Activated naive CD4-positive, alpha-beta T cell (primary cell): ENCODE data around the gene VPS54.
"Not testable (repeated sequence)": the region's sequence is repeated elsewhere in the genome, so short reads cannot be mapped to it uniquely, and the experiment has no call there.

Experiments
- DNase-seq, 4 experiments: peaks; one replicate each; lab custom pipeline; 2025; lab: John Stamatoyannopoulos, UW

VPS54 gene

DNA sequence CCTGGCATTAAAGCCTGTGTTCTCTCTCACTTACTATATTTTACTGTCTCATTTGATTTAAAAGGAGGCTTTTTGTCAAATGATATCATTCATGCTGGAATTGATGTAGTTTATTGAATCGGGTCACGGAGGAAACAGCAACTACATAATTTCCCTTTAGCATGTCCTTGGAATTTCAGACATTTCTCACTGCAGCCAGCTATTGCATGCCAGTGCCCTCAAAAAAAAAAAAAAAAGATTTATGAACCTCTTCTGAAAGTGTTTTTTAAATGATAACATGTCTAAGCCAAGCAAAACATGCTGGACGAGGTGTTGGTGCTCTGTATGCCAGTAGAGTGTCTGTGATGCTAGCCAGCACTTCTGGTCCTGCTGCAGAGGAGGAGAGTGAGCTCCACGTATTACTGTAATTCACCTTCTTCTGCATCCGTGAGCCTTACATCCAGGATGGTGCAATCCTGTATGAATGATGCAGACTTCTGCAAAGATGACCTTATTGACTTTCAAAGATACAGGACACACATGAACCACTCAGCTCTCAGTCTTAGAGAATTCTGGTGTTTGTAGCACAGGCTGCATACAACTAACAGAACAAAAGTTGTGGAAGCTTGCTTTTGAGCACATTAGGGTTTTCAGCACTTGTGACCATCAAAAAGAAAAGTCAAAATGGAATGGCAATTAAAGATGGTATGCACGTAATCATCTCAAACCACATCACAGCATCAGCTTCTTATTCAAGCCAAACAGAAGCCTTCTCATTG is 146.5 kb downstream of the VPS54 start:
- DNase-seq: no peak

DNA sequence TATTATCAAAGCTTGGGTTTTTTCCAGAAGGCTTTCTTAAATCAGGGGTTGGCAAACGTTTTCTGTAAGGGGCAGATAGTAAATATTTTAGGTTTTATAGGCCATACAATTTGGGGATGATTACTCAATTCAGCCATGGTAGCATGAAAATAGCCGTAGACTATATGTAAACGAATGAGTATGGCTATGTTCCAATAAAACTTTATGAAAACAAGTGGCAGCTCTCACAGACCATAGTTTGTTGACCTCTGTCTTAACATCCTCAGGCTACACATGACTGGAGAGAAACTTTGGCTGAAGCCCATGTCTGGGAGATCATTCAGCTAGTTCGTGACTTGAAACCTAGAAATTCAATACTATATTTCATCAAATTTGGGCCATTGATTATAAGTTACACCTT is 147.4 kb downstream of the VPS54 start:
- DNase-seq: no peak

GRCh38 chr2:63870679-63871078 is 148.5 kb downstream of the VPS54 start:
- no peak for DNase-seq

DNA sequence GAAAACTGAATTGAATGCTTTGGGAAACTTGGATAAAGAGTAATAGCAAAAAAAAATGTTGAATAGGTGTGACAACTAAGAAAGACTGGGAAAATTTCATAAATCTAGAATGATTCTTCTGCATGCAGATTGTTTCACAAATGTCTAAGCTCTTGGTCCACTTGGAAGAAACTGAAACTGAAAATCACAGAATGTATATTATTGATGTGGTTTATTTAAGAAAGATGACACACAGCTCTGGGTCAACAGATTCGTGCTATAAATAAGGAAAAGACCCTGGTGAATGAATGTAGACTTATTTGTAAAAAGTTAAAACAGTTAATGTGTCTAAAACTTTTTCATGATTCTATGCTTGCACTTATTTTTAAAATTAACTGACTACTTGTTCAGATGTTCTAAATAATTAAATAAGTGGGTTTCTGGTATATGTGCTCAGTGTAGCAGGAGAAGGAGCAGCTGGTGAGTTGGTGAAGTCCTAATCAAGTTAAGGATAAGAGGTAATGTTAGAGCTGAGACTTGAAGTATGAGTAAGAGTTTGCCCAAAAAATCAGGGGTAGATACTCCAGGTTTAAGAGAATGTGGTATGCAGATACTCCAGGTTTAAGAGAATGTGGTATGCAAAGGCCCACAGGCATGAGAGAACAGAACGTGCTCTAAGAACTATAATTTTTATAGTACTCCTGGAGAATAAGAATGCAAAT is 153.1 kb downstream of the VPS54 start:
- DNase-seq: no peak

DNA sequence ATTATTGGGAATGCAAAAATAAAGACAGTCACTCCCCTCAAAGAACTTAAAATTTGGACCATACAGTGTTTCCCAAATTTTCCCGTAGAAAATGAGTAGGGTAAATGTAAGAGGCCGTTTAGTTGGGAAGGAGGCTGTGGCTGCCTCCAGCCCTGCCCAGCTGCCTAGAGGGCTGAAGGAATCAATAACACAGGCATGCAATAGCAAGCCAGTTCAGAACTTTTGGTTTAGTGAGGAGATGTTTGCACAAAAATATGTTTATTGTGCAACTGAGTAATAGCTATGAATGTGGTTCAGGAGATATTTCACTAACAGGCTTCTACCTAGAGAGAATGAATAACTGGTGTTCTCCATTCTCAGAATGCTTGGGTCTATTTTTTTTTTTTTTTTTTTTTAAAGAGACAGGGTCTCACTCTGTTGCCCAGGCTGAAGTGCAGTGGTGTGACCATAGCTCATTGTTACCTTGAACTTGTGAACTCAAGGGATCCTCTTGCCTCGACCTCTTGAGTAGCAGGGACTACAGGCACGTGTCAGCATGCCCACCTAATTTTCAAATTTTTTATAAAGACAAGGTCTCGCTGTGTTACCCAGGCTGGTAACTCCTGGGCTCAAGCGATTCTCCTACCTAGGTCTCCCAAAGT is 153.9 kb downstream of the VPS54 start:
- no peak for DNase-seq

DNA sequence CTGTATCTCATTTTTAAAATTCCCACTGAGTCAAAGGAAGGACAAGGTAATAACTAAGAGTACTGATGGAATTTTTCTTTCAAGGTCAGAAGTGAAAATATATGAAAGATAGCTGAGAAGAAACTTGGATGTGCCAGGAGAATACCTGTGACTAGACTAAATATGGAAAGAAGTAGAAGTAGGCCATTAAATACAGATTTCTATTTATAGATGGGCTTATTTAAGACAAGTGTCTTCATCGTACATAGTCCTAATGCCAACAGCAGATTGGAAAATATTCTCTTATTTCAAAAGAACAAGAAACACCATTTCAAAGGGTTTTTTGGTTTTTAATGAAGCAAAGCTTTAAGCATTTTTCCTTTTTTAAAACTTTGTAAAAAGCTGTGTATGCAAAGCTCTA is 155.5 kb downstream of the VPS54 start:
- DNase-seq: no peak

DNA sequence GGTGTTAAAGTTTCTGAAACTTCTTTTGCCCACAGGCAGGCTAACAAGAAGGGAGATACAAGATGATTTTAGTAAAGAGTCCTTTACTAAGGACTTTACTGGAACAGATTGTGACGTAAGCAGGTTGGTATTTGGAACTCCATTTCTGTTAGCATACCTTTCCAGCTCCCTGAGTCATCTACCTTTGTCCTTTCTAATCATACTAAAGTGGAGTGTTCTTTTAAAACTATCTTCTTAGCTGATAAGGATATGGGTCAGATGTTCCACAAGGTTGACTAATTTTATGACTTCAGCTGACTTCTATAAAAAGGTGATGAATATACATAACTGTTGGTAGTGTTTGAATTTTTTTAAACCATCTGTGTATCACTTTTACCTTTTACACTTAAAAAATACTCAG is 156.4 kb downstream of the VPS54 start:
- DNase-seq: no peak

DNA sequence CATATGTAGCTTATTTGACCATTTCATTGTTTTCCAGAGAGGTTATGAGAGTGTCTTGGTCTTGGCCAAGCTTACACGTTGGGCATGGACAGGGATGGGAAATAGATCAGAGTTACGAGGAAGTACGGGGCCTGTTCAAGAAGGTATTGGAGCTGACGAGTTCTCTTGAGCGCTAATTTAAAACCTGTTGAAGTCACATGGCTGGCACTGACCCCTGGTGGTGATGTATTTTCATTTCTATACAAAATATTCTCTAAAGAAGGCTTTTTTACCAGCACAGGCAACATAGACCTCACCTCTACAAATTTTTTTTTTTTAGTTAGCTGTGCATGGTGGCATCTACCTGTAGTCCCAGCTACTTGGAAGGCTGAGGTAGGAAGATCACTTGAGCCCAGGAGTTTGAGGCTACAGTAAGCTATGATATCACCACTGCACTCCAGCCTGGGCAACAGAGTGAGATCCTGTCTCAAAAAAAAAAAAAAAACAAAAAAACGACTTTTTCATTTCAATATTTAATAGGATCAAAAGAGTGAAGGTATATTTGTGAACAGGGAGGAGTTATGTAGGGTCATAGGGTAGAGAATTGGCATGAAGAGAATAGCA is 157.9 kb downstream of the VPS54 start:
- DNase-seq: peak in 2 of 4 experiments; percentile 15 to 48

GRCh38 chr2:63858291-63858690 is 160.9 kb downstream of the VPS54 start:
- no peak for DNase-seq

DNA sequence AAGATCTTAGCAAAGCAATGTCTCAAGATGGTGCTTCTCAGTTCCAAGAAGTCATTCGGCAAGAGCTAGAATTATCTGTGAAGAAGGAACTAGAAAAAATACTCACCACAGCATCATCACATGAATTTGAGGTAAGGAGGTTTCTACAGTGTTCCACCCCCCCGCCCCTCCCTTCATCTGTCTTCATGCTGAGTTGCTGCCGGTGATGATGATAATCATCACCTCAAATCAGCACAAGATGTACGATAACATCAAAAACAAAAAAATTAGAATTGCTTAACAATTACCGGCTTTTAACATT is 163.0 kb downstream of the VPS54 start:
- DNase-seq: peak in 2 of 4 experiments; percentile 26 to 51

DNA sequence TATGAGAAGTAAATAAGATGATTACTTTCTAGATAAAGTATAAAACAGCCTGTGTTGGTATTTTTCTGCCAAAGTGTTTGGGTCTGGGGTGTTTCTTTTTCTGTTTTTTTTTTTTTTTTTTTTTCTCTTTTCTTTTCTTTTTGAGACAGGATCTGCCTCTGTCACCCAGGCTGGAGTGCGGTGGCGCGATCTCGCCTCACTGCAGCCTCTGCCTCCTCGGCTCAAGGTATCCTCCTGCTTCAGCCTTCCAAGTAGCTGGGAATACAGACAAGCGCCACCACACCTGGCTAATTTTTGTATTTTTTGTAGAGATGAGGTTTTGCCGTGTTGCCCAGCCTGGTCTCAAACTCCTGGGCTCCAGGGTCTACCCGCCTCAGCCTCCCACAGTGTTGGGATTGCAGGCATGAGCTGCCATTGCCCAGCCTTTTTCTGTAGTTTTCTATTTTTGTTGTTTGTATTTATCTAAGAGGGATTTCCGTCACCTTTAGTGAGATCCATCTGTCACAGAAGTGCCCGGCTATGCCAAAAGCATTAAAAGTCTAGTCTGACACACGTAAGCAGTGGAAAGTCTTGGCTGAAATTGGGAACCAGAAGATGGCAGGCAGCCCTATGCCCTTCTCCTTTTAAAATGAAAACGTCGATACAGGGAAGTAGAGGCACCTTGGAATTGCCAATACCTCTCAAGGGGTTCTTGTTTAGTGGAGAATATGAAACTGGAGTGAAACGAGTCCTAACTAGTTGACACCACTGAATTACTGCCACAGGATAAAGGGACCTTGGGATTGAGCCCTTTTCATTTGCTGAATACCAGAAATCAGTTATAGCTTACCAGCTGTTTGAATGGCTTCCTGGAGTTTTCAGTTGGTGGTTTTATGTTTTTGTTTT is 163.6 kb downstream of the VPS54 start:
- DNase-seq: peak in 1 of 4 experiments; percentile 5

GRCh38 chr2:63853527-63854310 is 165.5 kb downstream of the VPS54 start:
- DNase-seq: no peak

GRCh38 chr2:63851691-63852311 is 167.4 kb downstream of the VPS54 start:
- DNase-seq: no peak

GRCh38 chr2:63850649-63851048 is 168.6 kb downstream of the VPS54 start:
- DNase-seq: no peak

GRCh38 chr2:63850204-63850571 is 169.0 kb downstream of the VPS54 start:
- DNase-seq: no peak

- no peak for DNase-seq
These were observed 169.6 kb downstream of the VPS54 start for GRCh38 chr2:63849381-63850203.

GRCh38 chr2:63847571-63847970 is 171.7 kb downstream of the VPS54 start:
- not testable (repeated sequence) for DNase-seq

DNA sequence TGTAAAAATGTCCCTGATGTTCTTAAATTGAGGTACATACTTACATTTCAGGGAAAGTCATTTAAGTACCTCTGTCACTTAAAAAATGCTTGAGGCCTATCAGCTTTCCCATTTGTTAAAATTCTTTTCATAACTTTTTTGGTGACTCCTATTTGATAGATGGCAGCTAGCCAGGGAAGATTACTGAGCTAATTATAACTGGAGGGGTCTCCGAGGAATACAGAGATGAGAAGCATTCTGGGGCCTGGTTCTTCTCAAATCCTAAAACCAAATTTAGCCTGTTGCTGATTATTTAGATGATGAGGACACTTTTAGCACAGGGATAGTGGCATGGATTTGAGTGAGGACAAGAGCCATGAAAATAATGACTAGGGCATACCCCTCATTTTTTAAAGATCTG is 172.7 kb downstream of the VPS54 start:
- DNase-seq: no peak

- DNase-seq: no peak
These were observed 173.4 kb downstream of the VPS54 start for GRCh38 chr2:63845866-63846265.

DNA sequence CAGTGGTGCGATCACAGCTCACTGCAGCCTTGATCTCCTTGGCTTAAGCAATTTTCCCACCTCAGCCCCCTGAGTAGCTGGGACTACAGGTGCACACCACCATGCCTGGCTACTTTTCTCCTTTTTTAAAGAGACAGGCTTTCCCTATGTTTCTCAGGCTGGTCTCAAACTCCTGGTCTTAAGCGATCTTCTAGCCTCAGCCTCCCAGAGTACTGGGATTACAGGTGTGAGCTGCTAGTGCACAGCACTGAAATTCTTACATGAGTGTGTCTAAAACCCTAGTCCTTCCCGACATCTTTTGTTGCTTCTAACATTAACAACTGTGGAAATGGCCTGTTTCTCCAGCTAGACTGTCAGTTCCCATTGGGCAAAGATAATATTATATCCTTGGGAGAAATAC is 174.6 kb downstream of the VPS54 start:
- no peak for DNase-seq
